Retinal pigment epithelial cell (primary cell): Measurements from ENCODE around the gene ILK.

ENCODE experiments used
- DNase-seq: peaks from one replicate; pipeline ENCODE4 v3.0.0-alpha.2; 2010; ENCODE audit warnings: low read depth
- H3K4me3 ChIP-seq: 2 replicates; pipeline ENCODE4 v1.5.1; 2011; ENCODE audit warnings: mild to moderate bottlenecking, low read length, control low read depth, moderate library complexity
- CTCF ChIP-seq: conservative IDR thresholded peaks from 2 replicates; pipeline ENCODE4 v1.5.1; 2011; ENCODE audit warnings: low read depth, low read length, control low read depth, inconsistent platforms

The ILK gene

GRCh38 chr11:6647836-6648235 is 44.3 kb downstream of the ILK start:
- no peak for TF ChIP-seq CTCF
- no peak for DNase-seq
- no peak overlapping the region for H3K4me3 ChIP-seq

GRCh38 chr11:6648501-6648900 is 44.9 kb downstream of the ILK start:
- DNase-seq = no peak
- no peak for TF ChIP-seq CTCF
- no peak overlapping the region for H3K4me3 ChIP-seq

- no peak overlapping the region for H3K4me3 ChIP-seq
- no peak for TF ChIP-seq CTCF
- no peak for DNase-seq
Observed at GRCh38 chr11:6650104-6650503, 46.5 kb downstream of the ILK start.

- DNase-seq = no peak
- no peak for TF ChIP-seq CTCF
Observed at GRCh38 chr11:6650980-6651379, 47.4 kb downstream of the ILK start.

GRCh38 chr11:6652182-6652581 is 48.6 kb downstream of the ILK start:
- no peak for DNase-seq
- no peak overlapping the region for H3K4me3 ChIP-seq
- no peak for TF ChIP-seq CTCF

More at GRCh38 chr11:6650980-6651379, 47.4 kb downstream of the ILK start:
- H3K4me3 ChIP-seq = no peak overlapping the region

GRCh38 chr11:6653097-6653496 is 49.5 kb downstream of the ILK start:
- TF ChIP-seq CTCF = no peak
- no peak overlapping the region for H3K4me3 ChIP-seq
- DNase-seq = no peak

GRCh38 chr11:6653656-6654055 is 50.1 kb downstream of the ILK start:
- TF ChIP-seq CTCF = no peak

More at GRCh38 chr11:6653656-6654055, 50.1 kb downstream of the ILK start:
- no peak for DNase-seq
- H3K4me3 ChIP-seq = no peak overlapping the region
